ENCODE results near the gene C10orf95. TPM values are rescaled to one million over a fixed set of nuclear protein-coding genes. Genes with fewer than 3 reads are reported as not detected.
"Not testable (repeated sequence)": the region's sequence is repeated elsewhere in the genome, so short reads cannot be mapped to it uniquely, and the experiment has no call there.

Gene C10orf95
- not detected for total RNA-seq

- H3K27ac ChIP-seq = peak within 1 kb of the TSS; percentile 76 to 82
- no peak for TF ChIP-seq CTCF (IDR thresholded peaks at IDR 0.05)
- no peaks in the 10 kb centered on the region for H3K36me3 ChIP-seq
- peaks cover 0 to 21% of the 10 kb centered on the region in 2 donors for H3K4me1 ChIP-seq
- peak within 1 kb of the TSS; percentile 58 to 69 for H3K4me3 ChIP-seq
- H3K9me3 ChIP-seq = no peaks in the 10 kb centered on the region
- no peaks in the 10 kb centered on the region for H3K27me3 ChIP-seq
- no peak for DNase-seq (ENCODE audit: low spot score)
Observed at GRCh38 chr10:102451105-102451969, at the start of gene C10orf95. Gene C10orf95, minus strand, starts transcription at chr10:102451543. Its CDS starts 450 bp downstream, at chr10:102451093.

GRCh38 chr10:102500686-102501085 is 49.3 kb upstream of the C10orf95 start:
- not testable (repeated sequence) for H3K4me3 ChIP-seq; H3K36me3 ChIP-seq; H3K27me3 ChIP-seq; DNase-seq (ENCODE audit: low spot score); H3K9me3 ChIP-seq
- peak overlapping the region; percentile 24 to 97 for H3K27ac ChIP-seq
- peaks cover 0 to 54% of the 10 kb centered on the region in 2 donors for H3K4me1 ChIP-seq

- TF ChIP-seq CTCF (IDR thresholded peaks at IDR 0.05) = no peak
- Histone ChIP-seq H3K27ac (no peak overlapping the region), H3K4me3 (no peak overlapping the region), H3K4me1 (peaks cover 0 to 47% of the 10 kb centered on the region in 2 donors), H3K9me3 (no peaks in the 10 kb centered on the region), H3K36me3 (no peaks in the 10 kb centered on the region), H3K27me3 (no peaks in the 10 kb centered on the region)
- no peak for DNase-seq (ENCODE audit: low spot score)
Observed at GRCh38 chr10:102499356-102499755, 48.0 kb upstream of the C10orf95 start.

- Histone ChIP-seq H3K36me3 (no peaks in the 10 kb centered on the region), H3K27ac (no peak overlapping the region), H3K27me3 (no peaks in the 10 kb centered on the region), H3K4me3 (no peak overlapping the region), H3K9me3 (no peaks in the 10 kb centered on the region), H3K4me1 (peaks cover 0 to 58% of the 10 kb centered on the region in 2 donors)
- DNase-seq (ENCODE audit: low spot score) = no peak
- TF ChIP-seq CTCF (IDR thresholded peaks at IDR 0.05) = no peak
Observed at GRCh38 chr10:102497545-102497944, 46.2 kb upstream of the C10orf95 start.

- Histone ChIP-seq H3K4me3 (no peak overlapping the region), H3K27me3 (no peaks in the 10 kb centered on the region), H3K9me3 (no peaks in the 10 kb centered on the region), H3K36me3 (peaks cover 21% of the 10 kb centered on the region), H3K27ac (peak overlapping the region; percentile 20 to 36), H3K4me1 (peaks cover 0 to 35% of the 10 kb centered on the region in 2 donors)
- no peak for DNase-seq (ENCODE audit: low spot score)
- TF ChIP-seq CTCF (IDR thresholded peaks at IDR 0.05) = no peak
Observed at GRCh38 chr10:102493771-102494170, 42.4 kb upstream of the C10orf95 start.

GRCh38 chr10:102492983-102493382 is 41.6 kb upstream of the C10orf95 start:
- peak overlapping the region; percentile 20 to 36 for H3K27ac ChIP-seq
- DNase-seq (ENCODE audit: low spot score) = no peak
- H3K9me3 ChIP-seq = no peaks in the 10 kb centered on the region
- TF ChIP-seq CTCF (IDR thresholded peaks at IDR 0.05) = no peak
- no peak overlapping the region for H3K4me3 ChIP-seq
- no peaks in the 10 kb centered on the region for H3K27me3 ChIP-seq
- H3K4me1 ChIP-seq = peaks cover 0 to 29% of the 10 kb centered on the region in 2 donors
- H3K36me3 ChIP-seq = peaks cover 28% of the 10 kb centered on the region

Measured in right atrium auricular region (tissue), 2 donors.